Left hindlimb (tissue), 1 donor: ENCODE results near the gene RAP1GAP2.

Experiments
- DNase-seq: peaks from one replicate; pipeline ENCODE4 v3.0.0-alpha.2; 2018

The RAP1GAP2 gene

GRCh38 chr17:2924211-2924610, 128.0 kb downstream of the RAP1GAP2 start:
- no peak for DNase-seq

DNA sequence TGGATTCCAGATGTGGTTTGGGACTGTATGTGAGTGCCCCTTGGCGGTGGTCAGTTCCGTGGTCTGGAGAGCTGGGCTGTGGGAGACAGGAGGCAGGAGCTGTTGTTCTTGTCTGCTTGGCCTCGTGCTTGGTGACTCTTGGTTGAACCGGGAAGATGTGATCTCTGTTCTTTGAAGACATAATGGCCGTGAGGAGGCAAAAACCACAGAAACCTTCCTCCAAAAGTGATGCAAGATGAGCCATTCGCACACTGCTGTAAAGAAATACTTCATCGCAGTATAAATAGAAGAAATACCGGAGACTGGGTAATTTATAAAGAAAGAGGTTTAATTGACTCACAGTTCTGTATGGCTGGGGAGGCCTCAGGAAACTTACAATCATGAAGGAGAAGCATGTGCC, 128.8 kb downstream of the RAP1GAP2 start:
- DNase-seq = no peak

GRCh38 chr17:2926019-2926650, 129.9 kb downstream of the RAP1GAP2 start:
- DNase-seq = no peak

GRCh38 chr17:2928294-2928890, 132.2 kb downstream of the RAP1GAP2 start:
- no peak for DNase-seq

GRCh38 chr17:2929881-2930533, 133.8 kb downstream of the RAP1GAP2 start:
- DNase-seq = peak; percentile 55

DNA sequence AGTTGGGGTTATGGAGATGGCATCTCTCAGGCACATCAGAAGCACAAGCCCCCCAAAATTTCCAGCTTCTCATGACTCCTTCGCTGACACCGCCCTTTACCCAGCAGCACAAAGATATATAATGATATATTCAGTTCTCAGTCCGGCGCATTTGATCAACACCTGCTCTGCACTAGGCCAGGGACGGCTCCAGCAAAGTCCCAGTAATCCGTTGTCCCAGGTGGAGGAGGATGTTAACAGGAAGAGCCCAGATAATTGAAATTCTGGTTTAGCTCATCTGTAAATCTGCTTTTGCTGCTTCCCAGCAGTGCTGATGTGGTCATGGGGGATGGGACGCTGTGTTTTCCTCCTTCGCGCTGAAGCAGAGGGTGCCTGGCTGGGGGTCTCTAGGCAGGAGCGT, 135.6 kb downstream of the RAP1GAP2 start:
- DNase-seq = no peak

DNA sequence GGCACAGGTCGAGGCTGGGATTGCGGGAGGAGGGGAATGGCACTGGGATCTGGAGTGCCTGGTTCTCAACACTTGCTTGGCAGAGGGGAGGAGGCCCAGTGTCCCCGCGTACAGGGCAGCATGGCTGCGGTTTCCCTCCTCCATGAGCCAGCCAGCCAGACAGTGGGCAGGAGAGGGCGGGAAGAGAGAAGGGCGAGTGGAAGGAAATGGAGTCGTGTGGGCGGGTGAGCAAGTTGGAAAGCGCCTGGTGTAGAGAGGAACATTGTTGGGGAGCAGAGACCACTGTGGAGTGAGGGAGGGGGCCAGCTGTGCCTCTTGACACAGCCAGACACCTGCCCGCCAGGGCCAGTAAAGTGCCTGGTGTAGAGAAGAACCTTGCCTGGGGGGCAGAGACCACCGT, 136.7 kb downstream of the RAP1GAP2 start:
- no peak for DNase-seq

GRCh38 chr17:2933606-2934005, 137.4 kb downstream of the RAP1GAP2 start:
- DNase-seq = no peak

DNA sequence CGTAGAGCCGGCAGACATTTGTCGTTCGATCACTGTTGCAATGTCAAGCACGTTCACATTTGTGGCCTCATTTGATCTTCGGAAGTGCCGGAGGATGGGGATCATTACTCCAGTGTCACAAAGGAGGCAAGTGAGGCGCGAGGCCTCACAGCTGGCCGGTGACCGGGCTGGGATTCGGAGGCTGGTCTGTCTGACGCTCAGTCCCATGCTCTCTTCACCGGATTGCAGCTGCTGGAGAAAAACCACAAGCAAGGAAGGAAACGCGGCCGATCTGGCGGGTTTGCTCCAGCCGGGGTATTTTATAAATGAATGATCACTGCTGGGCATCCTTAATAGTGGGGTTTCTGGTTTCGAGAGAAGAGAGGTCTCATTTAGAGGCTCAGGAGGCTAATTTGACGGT, 139.4 kb downstream of the RAP1GAP2 start:
- no peak for DNase-seq

- DNase-seq = no peak
These were observed 140.1 kb downstream of the RAP1GAP2 start for GRCh38 chr17:2936351-2936750.

DNA sequence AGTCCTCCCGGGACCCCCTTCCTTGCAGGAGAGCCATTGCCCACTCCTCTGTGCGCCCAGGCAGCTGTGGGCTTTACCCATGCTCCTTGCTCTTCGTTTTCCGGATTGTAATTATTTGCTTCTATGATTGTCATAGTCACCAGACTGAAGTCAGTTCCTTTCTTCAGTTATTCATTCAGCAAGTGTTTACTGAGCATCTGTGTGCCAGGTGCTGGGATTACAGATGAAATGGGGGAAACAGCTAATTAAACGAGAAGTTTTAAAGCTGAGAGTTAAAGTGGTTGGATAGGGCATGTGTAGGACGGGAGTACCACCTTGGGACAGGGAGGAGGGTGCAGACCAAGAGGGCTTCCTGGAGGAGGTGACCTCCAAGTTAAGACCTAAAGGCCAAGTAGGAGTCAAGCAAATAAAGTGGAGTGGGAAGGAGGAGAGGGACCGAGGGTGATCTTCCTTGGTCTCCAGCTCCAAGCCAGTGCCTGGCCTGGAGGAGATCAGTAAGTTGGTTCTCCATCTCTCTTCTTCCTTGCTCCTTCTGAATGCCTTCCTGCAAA, 140.6 kb downstream of the RAP1GAP2 start:
- no peak for DNase-seq

DNA sequence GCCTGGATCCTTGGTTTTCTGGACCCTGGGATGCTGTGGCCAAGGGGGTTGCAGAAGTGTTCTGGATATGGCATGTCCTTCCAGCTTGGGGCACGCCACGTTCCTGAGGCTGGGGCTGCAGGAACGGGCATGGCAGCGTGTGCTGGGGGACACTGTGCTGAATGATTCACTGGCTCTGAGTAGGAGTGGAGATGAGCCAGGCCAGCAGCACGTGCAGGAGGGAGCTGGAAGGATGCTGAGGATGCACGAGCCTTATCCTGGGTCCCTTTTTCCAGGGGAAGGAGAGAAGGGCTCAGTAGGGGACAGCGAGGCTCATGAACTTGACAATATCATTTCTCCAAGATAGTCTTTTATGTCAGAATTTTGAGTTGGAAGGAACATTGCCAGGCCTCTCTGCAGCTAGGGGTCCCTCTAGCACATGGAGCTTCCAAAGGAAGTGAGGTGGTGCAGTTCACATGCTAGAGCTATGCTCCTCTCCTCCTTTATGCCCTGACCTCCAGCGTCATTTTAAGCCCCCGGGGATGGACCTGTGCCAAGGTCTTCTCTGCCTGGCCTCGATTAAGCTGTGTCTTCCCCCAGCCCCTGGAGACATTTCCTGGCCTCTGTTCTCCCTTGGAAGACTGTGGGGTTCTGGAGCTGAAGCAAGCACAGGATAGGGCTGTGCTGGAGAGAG, 141.2 kb downstream of the RAP1GAP2 start:
- no peak for DNase-seq

GRCh38 chr17:2939714-2940351, 143.6 kb downstream of the RAP1GAP2 start:
- DNase-seq = no peak

GRCh38 chr17:2940352-2940751, 144.1 kb downstream of the RAP1GAP2 start:
- peak; percentile 72 for DNase-seq

DNA sequence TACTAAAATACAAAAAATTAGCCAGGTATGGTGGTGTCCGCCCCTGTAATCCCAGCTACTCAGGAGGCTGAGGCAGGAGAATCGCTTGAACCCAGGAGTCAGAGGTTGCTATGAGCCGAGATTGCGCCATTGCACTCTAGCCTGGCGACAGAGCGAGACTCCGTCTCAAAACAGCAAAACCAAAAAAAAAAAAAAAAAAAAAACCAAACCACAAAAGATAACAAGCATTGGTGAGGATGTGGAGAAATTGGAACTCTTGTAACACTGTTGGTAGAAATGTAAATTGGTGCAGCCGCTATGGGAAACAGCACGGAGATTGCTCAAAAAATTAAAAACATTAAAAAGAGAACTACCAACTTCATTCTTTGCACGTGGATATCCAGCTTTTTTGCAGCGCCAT, 147.7 kb downstream of the RAP1GAP2 start:
- no peak for DNase-seq

- no peak for DNase-seq
These were observed 149.1 kb downstream of the RAP1GAP2 start for GRCh38 chr17:2945299-2945698.

DNA sequence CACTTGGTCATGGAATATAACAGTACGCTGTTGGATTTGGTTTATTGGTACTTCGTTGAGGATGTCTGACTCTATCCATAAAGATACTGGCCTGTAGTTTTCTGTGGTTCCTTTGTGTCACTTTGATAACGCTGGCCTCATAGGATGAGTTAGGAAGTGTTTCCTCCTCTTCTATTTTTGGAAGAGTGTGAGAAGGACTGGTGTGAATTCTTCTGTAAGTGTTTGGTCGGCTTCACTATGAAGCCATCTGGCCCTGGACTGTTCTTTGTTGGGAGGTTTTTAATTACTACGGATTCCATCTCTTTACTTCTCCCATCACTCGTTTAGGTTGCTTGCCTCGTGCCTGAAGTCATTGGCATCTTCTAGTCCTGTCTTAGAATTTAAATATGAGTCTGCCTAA, 149.9 kb downstream of the RAP1GAP2 start:
- no peak for DNase-seq

DNA sequence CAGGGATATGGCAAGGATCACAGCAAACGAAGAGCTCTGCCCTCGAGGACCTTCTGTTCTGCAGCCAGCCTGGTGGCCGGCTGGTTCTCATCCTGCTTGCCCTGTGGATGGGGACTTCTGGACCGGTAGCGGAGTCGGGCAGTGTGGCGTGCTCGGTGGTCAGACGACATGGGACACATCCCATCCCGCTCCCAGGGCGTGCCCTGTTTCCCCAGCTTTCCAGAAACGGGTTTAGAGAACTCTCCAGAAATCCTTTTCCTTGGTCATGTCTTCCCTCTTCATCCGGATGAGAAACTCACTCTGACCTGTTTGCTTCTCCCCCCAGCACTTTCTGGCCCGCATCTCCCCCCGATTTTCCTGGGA, 151.3 kb downstream of the RAP1GAP2 start:
- DNase-seq = no peak

GRCh38 chr17:2947996-2948550, 151.8 kb downstream of the RAP1GAP2 start:
- no peak for DNase-seq

DNA sequence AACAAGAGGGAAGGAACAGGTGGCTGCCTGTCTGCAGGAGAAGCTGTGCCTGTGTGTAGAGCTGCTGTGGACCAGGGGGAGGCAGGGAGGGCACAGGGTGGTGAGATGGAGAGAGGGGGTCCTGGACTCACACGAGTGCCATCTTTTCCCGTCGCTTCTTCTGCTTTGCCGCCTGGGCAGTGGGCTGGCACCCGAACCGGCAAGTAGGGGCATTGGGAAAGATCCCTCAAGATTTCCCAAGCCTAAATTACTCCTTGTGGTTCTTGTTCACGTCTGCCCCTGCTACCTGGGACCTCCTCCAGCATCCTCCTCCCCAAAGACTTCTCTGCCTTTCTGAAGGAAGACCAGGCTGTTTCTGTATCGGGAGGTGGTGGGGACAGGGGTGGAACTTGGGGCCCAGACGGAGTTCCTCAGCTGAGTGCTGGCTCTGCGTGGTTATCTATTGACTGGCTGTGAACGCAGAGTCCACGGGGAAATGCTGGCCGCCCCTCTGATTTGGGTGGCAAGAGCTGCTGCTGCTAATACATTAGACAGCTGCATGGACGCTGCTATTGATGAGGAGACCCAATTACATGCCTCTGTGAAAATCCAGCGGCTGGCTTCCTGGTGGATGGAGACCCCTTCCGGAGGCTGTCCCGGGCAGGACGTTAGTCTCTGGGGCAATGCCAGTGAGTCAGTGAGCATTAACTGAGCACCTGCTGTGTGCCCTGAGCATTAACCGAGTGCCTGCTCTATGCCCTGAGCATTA, 152.7 kb downstream of the RAP1GAP2 start:
- no peak for DNase-seq

DNA sequence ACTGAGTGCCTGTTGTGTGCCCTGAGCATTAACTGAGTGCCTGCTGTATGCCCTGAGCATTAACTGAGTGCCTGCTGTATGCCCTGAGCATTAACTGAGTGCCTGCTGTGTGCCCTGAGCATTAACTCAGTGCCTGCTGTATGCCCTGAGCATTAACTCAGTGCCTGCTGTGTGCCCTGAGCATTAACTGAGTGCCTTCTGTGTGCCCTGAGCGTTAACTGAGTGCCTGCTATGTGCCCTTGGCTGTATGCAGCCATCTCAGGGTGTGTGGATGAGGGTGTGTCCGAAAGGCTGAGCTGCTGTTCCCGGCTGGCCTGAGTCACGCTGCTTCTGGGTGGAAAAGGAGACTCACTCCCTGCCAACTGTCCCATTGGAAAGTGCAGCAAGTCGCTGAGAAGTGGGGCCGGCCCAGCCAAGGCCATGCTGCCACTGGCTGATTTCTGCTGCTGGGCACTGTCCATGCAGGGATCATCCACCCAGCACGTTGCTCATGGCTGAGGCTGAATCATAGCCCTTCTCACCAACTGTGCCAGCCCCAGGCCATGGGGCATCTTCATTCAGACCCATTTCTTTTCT, 153.3 kb downstream of the RAP1GAP2 start:
- no peak for DNase-seq

DNA sequence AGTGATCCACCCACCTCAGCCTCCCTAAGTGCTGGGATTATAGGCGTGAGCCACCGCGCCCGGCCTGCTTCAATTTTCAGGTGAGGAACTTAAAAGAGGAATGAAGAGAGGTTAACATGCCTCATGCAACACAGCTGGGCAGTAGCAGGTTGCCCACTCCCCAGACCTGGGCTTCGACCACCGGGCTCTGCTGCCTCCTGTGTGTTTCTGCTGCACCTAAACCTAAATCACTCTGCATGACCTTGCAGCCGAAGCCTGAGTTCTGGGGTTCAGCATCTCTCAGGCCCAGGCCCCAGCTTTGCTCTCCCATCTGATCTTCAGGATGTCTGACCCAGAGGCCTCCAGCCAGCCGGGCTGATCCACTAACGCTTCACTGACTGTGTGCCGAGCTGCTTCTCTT, 154.6 kb downstream of the RAP1GAP2 start:
- DNase-seq = no peak
